HUDEP-2 (cell line): Measurements from ENCODE around the gene PDCD2.
A peak's percentile ranks its signal among the peaks of the same experiment; 100 is the strongest.
"Not testable (repeated sequence)": the region's sequence is repeated elsewhere in the genome, so short reads cannot be mapped to it uniquely, and the experiment has no call there.

ENCODE experiments used
- DNase-seq, 76 experiments: peaks; one replicate each; lab custom pipeline; 2025; ENCODE audit not compliant: unreplicated experiment in 76 of 76; lab: John Stamatoyannopoulos, UW

Gene PDCD2

GRCh38 chr6:170584181-170584953 lies at the start of gene PDCD2:
TSS of gene PDCD2 (minus strand) at chr6:170584637. CDS start at chr6:170584581, 56 bp downstream.
- DNase-seq = peak in 75 of 76 experiments; percentile 59 to 98 (median 93)

- DNase-seq = not testable (repeated sequence)
These were observed 31.6 kb upstream of the PDCD2 start for GRCh38 chr6:170616020-170616554.

- not testable (repeated sequence) for DNase-seq
These were observed 27.9 kb upstream of the PDCD2 start for GRCh38 chr6:170612256-170612804.

- peak in 4 of 76 experiments; percentile 5 to 41 (median 10) for DNase-seq
These were observed 24.8 kb upstream of the PDCD2 start for GRCh38 chr6:170609225-170609624.

GRCh38 chr6:170605574-170606259 lies 21.3 kb upstream of the PDCD2 start:
- DNase-seq = no peak

GRCh38 chr6:170597278-170597677 lies 12.8 kb upstream of the PDCD2 start:
- DNase-seq = no peak

- no peak for DNase-seq
These were observed 12.0 kb upstream of the PDCD2 start for GRCh38 chr6:170596426-170596825.

- DNase-seq = no peak
These were observed 6.3 kb upstream of the PDCD2 start for GRCh38 chr6:170590725-170591124.

- no peak for DNase-seq
These were observed 589 bp upstream of the PDCD2 start for GRCh38 chr6:170584954-170585498.

GRCh38 chr6:170583756-170584180 lies 669 bp downstream of the PDCD2 start:
- DNase-seq = peak in 7 of 76 experiments; percentile 18 to 54 (median 41)

- no peak for DNase-seq
These were observed 5.5 kb downstream of the PDCD2 start for GRCh38 chr6:170578909-170579308.

GRCh38 chr6:170575250-170575649 lies 9.2 kb downstream of the PDCD2 start:
- DNase-seq = peak in 24 of 76 experiments; percentile 11 to 46 (median 26)

GRCh38 chr6:170572704-170573466 lies 11.6 kb downstream of the PDCD2 start:
- peak in 13 of 76 experiments; percentile 2 to 66 (median 30) for DNase-seq

- DNase-seq = no peak
These were observed 19.4 kb downstream of the PDCD2 start for GRCh38 chr6:170564936-170565530.

- DNase-seq = no peak
These were observed 22.9 kb downstream of the PDCD2 start for GRCh38 chr6:170561555-170561954.

GRCh38 chr6:170555305-170555704 lies 29.1 kb downstream of the PDCD2 start:
- DNase-seq = no peak

- DNase-seq = no peak
These were observed 29.7 kb downstream of the PDCD2 start for GRCh38 chr6:170554796-170555137.

GRCh38 chr6:170554013-170554795 lies 30.2 kb downstream of the PDCD2 start, which contains the start of gene TBP:
TSS of gene TBP (plus strand) at chr6:170554369. CDS start at chr6:170557030, 2,661 bp downstream.
- peak; percentile 49 to 99 (median 98) for DNase-seq

GRCh38 chr6:170553534-170554012 lies 30.9 kb downstream of the PDCD2 start:
- DNase-seq = peak in 9 of 76 experiments; percentile 37 to 73 (median 44)
